HG03097 (cell line): ENCODE results near the gene TBC1D14.

Source experiments
- ATAC-seq: cut with Tn5 transposase; IDR thresholded peaks from one replicate; pipeline ENCODE4 v1.9.1; 2021; ENCODE audit not compliant: unreplicated experiment, low FRiP score

TBC1D14 gene, protein sequence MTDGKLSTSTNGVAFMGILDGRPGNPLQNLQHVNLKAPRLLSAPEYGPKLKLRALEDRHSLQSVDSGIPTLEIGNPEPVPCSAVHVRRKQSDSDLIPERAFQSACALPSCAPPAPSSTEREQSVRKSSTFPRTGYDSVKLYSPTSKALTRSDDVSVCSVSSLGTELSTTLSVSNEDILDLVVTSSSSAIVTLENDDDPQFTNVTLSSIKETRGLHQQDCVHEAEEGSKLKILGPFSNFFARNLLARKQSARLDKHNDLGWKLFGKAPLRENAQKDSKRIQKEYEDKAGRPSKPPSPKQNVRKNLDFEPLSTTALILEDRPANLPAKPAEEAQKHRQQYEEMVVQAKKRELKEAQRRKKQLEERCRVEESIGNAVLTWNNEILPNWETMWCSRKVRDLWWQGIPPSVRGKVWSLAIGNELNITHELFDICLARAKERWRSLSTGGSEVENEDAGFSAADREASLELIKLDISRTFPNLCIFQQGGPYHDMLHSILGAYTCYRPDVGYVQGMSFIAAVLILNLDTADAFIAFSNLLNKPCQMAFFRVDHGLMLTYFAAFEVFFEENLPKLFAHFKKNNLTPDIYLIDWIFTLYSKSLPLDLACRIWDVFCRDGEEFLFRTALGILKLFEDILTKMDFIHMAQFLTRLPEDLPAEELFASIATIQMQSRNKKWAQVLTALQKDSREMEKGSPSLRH

DNA sequence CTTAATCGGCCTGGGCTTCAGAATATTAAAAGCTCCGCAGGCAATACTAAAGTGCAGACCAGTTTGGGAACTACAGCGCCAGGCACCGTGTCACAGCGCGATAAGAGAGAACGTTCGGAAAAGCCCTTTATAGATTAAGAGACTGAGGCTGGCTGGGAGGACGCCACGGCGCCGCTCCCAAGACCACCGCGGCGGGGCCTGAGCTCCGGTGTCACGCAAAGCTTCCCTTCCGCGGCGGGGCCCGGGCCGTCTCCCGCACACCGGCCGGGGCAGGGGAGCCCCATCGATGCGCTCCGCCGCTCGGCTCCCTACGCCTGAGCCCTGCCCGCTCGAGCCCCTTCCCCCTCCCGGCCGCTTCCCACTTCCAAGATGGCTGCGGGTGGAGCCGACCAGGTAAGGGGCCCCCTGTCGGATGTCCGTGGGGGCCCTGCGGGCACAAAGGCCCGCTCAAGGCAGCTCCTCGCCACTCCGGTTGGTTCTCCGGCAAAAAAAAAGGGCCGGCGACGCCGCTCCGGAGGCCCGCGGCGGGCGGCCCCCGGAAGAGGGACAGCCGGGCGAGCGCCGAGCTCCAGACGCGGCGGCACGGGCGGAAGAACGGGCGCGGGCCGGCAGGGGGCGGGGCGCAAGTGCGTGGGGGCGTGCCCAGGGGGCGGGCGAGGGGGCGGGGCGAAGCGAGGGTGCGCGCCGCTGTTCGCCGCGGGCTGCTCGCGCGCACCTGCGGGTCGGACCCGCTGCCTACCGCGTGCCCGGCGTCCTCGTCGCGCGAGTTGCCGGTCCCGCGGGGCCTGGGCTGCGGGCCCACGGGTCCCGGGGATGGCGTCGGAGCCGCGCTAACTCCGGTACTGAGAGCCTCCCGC is at the start of gene TBC1D14:
TBC1D14 (plus strand) TSS at position 714 of the 857 bp plus-strand sequence. CDS start 13,564 bp downstream, outside the sequence.
- ATAC-seq = peak; percentile 85

DNA sequence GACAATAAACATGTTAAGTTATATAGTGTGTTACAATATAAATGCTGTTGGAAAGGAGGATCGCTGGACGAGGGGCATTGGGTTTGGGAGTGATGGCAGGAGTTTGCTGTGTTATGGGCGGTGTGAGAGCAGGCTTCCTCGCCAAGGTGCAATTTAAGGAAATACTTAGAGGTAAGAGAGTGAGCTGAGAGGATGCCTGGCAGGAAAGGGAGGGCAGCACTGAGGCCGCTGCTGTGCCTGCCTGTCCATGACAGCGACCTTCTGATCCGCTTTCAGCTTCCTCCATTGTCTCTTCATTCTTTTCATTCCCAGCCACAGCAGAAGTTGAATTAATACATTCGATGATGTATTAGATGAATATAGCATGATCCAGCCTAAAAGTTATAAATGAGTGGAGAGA is 41.2 kb upstream of the TBC1D14 start:
- ATAC-seq = no peak

DNA sequence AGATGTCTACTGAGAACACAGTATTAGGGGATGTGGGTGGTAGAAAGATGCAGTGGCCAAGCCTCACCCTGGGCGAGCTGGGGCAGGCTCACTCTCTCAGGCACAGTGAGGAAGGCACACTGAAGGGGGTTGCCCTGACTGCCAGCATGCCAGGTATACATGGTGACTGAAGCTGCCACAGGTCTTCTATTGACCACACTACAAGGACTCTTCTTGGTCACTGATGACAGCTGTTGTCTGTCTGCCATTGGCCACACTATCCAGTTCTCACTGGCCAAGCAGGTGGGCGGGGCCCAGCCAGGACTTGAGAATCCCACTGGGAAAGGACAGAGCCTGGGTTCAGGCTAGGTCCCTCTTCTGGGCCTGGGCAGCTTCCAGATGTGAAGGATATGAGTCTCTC is 39.7 kb upstream of the TBC1D14 start:
- ATAC-seq = no peak

DNA sequence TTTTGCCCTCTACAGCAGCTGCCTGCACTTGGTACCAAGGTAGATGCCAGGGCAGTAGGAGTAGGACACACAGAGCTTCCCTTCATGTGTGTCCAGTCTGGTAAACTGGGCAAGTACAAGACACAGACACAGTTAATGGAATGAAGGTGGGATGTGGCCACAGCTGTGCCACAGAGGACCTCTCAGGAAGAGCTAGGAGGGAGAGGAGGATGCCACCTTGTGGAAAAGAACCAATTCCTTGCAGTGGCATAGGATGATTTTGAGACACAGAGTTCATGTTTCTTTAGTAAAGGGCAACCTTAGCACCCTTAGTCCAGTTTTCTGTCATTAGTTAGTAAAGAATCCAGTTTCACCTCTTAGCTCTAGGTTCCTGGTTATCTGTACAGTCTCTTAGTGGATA is 36.3 kb upstream of the TBC1D14 start:
- ATAC-seq = no peak

DNA sequence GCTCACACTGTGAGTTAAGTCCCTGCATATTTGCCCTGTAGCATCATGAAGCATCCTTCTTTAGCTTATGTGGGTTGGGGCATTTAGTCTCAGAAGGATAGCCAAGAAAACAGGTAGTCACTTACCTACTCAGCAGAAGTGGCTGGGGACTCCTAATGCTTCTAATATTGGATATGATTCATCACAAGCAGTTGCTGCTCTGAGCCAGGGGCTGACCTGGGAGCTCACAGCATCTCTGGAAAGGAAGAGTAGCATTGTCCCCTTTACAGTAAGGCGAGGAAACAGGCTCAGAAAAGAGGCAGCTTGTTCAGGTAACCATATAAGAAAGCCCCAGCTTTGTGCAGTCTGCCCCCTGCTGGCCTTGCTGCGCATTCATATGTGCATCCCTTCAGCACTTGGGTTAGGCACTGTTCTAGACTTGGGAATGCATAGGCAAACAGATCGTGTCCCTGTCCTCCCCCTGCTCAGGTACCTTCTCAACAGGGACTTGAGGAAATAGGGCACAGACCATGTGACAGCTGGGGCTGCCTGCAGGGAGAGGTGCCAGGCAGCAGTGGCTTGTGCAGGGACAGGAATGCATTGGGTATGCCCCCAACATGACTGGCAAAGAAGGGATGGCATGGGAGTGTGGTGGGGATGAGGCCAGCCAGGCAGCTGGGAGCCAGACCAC is 35.7 kb upstream of the TBC1D14 start:
- no peak for ATAC-seq

DNA sequence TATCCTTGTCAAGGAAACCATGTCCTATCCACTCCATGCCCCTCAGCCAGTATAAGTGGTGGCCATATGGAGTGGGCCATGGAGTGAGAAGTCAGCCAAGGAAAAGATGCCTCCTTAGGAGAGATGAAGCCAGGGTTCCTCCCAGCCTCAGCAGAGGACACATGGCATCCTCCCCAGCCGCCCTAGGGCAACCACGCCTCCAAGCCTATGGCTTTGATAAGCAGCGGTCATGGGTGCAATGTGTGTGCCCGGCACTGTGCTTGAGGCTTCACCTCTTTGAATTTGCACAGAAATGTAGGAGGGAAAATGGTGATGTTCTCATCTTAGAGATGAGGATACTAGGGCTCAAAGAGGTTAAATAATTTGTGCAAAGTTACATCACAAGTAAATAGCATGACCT is 34.6 kb upstream of the TBC1D14 start:
- no peak for ATAC-seq

DNA sequence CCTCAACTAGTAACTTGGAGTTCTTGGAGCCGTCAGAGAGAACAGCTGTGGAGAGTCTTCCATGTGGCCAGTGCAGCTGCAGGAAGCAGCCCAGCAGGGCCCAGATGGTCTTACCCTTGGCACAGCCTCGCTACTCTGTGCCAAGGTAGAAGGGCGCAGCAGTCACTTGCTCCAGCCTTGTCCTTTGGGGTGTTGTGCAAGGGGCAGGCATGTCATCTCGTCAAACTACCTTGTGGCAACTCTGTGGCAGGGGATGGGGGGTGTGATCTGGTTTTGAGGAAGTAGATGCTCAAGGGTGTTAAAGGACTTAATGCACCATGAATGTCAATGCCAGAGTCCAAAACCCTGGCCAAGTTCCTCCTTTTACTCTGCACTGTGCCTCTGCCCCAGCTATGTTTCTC is 34.2 kb upstream of the TBC1D14 start:
- no peak for ATAC-seq

DNA sequence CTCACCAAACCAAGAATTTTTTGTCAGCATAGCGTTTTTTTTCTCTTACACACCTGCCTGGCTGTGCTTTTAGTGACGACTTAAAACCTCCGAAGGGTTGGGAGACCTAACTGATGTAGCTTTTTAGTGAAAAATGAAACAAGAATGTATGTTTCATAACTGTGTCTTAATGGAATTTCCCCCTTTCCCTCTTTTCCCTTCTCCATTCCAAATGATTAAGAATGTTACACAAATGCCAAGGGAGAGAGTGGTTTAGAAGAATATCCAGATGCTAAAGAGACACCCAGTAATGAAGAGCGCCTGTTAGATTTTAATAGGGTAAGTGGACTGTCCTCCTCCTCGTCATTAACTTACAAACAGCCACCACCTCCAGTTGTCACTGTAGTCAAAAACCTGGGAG is 33.2 kb upstream of the TBC1D14 start:
- no peak for ATAC-seq

DNA sequence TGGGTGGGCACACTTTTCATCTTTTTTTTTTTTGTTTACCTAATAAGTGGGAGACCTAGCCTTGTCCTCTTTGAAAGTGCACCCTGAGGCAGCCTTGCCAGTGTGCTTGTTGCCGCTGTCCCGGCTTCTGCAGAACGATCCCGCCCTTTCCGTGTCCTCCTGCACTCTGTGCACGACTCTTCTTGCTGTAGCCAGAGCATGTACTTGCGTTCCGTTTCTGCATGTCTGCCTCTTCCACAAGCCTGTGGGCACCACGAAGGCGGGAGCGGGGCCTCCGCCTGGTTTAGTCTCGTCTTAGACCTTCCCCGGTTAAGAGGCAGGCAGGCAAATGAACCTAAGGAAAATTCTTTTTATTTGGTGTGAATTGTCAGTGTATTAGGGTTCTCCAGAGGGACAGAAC is 32.6 kb upstream of the TBC1D14 start:
- no peak for ATAC-seq

DNA sequence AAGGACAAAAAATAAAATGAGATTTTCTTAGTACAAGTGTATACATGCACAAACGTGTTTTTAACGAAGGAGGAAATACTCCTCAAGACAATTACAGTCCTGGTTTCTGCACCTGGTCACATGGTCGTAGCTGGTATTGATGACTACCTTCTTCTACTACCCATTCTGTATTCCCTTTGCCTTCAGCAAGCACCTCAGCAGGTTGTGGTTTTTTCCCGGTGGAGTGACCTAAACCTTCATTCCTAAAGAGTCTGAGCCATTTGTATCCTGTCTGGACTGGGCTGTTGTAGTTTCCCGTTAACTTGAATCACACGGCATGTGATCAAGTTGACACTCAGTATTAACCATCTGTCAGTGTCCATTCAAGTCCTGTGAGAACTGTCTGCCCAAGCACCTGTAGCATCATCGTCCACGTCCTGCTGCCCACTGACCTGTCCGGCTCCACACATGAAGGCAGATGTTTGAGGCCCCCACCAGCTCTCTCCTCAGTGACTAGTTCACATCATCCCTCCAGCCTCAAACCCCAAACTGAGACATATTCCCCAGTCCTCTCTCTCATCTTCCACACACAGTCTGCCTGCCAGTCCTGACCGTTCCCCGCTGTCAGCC is 31.1 kb upstream of the TBC1D14 start:
- ATAC-seq = no peak

DNA sequence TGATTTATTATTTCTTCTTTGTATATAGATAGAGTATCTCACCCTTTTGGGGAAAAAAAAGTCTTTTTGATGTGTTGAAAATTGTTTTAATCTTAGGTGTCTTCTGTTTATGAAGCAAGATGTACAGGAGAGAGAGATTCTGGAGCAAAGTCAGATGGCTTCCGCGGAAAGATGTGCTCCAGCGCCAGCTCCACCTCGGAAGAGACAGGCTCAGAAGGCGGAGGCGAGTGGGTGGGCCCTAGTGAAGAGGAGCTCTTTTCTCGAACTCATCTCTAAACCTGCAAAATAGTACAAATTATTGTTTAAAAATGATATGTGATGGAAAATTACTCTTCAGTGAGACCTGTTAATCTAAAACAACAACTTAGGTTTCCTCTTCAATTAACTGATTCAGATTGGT is 28.9 kb upstream of the TBC1D14 start:
- no peak for ATAC-seq

DNA sequence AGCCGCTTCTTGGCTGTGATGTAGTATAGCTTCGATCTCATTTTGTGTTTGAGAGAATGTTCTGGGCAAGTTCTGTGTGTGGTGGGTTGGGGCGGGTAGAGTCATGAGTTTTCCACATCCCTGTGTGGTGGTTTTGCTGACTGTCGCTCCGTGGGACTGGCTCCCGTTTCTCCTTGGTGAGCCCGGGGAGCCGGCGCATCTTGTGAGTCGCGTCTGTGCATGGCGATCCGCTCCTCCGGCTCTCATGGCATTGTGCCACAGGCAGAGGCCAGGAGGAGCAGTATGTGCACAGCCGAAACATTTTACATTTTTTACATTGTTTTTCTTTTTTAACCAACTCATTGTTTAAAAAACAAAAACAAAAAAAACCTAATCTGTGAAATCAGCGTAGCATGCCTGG is 27.7 kb upstream of the TBC1D14 start:
- no peak for ATAC-seq

DNA sequence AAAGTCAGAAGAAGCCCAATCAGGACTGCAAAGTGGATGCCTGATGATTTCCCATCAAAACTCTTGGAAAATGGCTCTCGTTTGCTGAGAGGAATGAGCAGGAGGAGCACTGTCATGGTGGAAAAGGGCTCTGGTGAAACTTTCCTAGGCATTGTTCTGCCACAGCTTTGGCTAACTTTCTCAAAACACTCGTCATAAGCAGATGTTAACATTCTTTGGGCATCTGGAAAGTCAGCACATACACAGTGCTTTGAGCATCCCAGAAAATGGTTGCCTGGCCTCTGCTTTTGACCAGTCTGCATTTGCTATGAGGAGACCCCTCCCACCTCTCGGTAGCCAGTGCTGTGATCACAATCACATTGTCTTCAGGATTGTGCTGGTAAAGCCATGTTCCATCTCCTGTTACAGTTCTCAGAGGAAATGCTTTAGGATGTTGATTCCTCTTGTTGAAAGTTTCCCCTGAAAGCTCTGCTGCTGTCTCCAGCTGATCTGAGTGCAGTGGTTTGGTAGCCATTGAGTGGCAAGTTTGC is 25.2 kb upstream of the TBC1D14 start:
- no peak for ATAC-seq

DNA sequence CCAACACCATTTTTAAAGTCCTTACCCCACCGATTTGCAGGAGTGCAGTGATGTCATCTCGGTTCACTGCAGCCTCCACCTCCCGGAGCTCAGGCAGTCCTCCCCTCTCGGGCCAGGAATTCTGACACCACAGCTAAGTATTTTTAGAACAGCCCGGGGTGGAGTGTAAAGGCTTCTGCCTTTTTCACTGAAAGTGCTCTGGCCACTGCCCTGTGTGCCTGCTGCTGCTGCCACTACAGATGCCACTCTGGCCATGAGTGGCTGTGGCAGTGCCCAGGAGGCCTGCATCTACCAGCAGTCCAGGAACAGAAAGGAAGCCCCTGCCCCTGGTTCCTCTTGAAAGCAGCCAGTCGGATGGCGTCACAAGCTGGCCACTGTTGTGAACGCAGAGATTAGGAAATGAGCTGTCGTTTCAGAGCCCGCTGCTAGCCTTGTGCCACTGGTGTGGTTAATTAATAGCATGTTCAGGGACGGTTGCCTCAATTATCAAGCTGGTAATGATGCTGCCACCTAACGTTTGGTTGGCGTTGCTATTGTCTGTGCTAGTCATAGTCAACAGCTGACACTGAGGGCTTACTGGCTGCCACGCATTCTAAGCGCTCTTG is 23.6 kb upstream of the TBC1D14 start:
- no peak for ATAC-seq

DNA sequence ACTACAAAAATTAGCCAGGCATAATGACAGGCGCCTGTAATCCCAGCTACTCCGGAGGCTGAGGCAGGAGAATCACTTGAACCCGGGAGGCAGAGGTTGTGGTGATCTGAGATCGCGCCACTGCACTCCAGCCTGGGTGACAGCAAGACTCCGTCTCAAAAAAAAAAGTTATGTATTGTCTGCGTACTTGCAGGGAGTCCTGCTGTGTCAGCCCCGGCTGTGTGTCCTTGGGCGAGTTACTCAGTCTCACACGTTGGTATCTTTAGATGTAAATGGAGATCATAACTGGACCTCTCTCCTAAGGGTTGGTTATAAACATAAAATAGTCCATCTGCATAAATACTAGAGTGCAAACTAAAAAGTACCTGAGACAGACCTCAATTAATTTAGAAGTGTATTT is 22.7 kb upstream of the TBC1D14 start:
- ATAC-seq = no peak

DNA sequence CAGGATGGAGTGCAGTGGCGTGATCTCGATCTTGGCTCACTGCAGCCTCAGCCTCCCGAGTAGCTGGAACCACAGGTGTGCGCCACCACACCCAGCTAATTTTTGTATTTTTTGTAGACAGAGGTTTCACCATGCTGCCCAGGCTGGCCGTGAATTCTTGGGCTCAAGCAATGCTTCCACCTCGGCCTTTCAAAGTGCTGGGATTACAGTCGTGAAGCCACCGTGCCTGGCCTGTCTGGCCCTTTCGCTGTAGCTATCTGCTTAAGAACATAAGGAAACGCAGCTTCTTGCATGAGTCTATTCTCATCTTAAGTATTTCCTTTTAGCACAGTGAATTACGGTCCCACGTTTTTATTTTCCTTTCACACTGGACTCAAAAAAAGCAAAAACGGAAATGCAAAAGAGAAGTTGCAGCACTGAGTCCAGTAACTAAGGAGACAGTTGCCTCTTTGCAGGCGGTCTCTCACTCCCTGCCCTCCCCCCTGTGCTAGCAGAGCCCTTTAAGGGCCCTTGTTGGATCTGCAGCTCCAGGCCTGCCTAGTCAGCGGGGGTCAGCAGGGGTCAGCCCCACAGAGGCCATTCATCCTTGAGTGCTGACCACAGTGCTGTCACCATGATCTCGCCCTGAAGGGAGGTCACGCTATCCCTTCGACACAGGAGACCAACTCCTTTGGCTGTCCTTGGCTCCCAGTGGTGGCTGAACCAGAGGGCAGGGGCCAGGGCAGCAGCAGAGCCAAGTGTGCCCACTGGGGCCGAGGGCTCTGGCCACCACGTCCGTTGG is 21.8 kb upstream of the TBC1D14 start:
- no peak for ATAC-seq

DNA sequence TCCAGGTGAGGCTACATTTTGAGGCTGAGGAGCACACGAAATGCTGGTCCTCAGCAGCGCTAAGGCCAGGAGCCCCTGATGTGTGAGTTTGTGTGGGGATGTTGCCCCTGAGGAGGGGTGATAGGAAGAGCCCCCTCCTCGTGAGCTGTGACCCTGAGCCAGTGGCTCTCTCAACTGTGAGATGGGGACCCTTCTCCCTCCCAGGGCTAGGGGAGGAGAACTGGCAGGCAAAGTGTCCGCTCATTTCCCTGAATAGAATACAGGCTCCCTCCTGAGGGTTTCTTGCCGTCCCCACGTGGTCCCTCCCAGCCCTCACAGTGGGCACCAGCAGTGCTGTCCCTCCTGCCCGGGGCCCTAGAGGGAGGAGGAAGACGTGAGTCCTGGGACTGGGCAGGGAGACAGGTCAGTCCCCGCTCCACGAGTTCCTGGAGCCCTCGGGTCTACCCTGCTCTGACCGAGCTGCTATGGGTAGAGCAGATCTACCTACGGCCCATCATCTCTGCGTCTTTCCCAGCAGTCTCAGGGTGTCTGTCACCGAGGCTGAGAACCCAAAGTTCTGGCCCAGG is 21.0 kb upstream of the TBC1D14 start:
- no peak for ATAC-seq

DNA sequence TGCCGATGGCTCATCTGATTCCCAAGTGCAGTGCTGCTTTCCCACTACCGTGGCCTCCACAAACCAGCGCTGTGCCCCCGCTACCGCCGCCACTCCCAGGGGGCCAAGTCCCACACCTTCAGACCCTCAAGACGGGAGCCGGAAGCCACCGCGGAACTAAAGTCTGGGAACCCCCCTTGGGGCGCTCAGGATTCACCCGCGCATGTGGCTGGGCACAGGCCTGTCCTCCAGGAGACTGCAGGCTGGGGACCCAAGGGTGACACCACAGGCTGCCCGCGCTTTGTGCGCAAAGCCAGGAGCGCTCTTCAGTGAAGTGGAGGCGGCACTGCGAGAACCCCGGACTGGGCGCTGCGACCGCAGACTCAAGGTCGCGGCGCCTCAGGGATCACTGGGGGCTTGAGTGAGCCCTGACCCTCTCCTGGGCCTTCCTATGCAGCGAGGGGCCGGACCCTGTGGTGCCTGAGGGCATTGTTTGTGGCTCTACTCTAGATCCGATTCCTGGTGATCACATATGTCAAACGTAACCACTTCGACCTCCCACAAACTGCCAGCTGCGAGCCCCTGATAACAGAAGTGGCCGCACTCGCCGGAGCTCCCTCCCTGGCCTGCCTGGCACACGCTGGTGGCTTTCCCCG is 20.4 kb upstream of the TBC1D14 start:
- ATAC-seq = no peak
